Aorta (tissue), 5 donors: Measurements from ENCODE around the gene CHRDL1. TPM values are rescaled to one million over a fixed set of nuclear protein-coding genes. Genes with fewer than 3 reads are reported as not detected.
"Not testable (repeated sequence)": the region's sequence is repeated elsewhere in the genome, so short reads cannot be mapped to it uniquely, and the experiment has no call there.

Source experiments
- ATAC-seq: fragments of 200-7000 bp; cut with Tn5 transposase; one replicate; pipeline ENCODE4 v1.9.1; 2022; ENCODE audit warnings: moderate library complexity; ENCODE audit not compliant: low FRiP score
- DNase-seq, 2 donors: peaks; one replicate each; pipeline ENCODE4 v3.0.0-alpha.2; 2020
- H3K27ac ChIP-seq, 2 donors: one replicate each; pipeline ENCODE4 v1.5.1; 2013; ENCODE audit warnings: low read length in 2 of 2, mild to moderate bottlenecking in 2 of 2, moderate library complexity in 2 of 2, control low read depth in 1 of 2, inconsistent platforms in 1 of 2, low read depth in 1 of 2
- H3K27me3 ChIP-seq, 2 donors: one replicate each; pipeline ENCODE4 v1.6.1; 2013; ENCODE audit warnings: control low read depth in 1 of 2, low read length in 1 of 2, mild to moderate bottlenecking in 1 of 2, moderate library complexity in 1 of 2; ENCODE audit not compliant: insufficient read depth in 2 of 2, control insufficient read depth in 1 of 2
- H3K36me3 ChIP-seq, 2 donors: one replicate each; pipeline ENCODE4 v1.6.1; 2013; ENCODE audit warnings: control low read depth in 1 of 2, low read length in 1 of 2, mild to moderate bottlenecking in 1 of 2; ENCODE audit not compliant: insufficient read depth in 2 of 2, control insufficient read depth in 1 of 2
- H3K4me1 ChIP-seq, 2 donors: one replicate each; pipeline ENCODE4 v1.6.1; 2013; ENCODE audit warnings: low read length in 2 of 2, control low read depth in 1 of 2, mild to moderate bottlenecking in 1 of 2, moderate library complexity in 1 of 2; ENCODE audit not compliant: insufficient read depth in 2 of 2, control insufficient read depth in 1 of 2
- H3K4me3 ChIP-seq, 2 donors: one replicate each; pipeline ENCODE4 v1.5.1; 2013; ENCODE audit warnings: low read length in 2 of 2, control low read depth in 1 of 2, mild to moderate bottlenecking in 1 of 2
- H3K9me3 ChIP-seq: one replicate; pipeline ENCODE4 v1.6.1; 2013; ENCODE audit warnings: mild to moderate bottlenecking, low read length; ENCODE audit not compliant: control insufficient read depth
- WGBS, 2 donors: extraction: QIAGEN DNeasy Blood & Tissue Kit; methylation state at CpG; one replicate each; pipeline ENCODE4 v1.1.7; 2013; 5-methylcytosine and 5-hydroxymethylcytosine counted together
- intact Hi-C, 2 donors: fragments of 100-400 bp; cut with DNase I; formaldehyde crosslinking; loops; one replicate each; pipeline versions ENCODE4 v1.14.2 to v1.15.0; 2022
- long read RNA-seq, 2 donors: library from polyadenylated mRNA; unstranded; transcript quantifications; one replicate each; pipeline ENCODE4 v2.0.0, GENCODE V29; 2020 to 2021
- polyA plus RNA-seq, 2 donors: library from polyadenylated mRNA; stranded (reverse); fragments of 200-250 nt; gene quantifications; one replicate each; pipeline ENCODE4 v1.2.3, GENCODE V29; 2013
- total RNA-seq, 2 donors: library from RNA; stranded (reverse); fragmentation: NEBNext Ultra II Directional; extraction: Animal tissue kit (Norgen Biotek cat#: 25700); gene quantifications; one replicate each; pipeline ENCODE4 v1.2.1, GENCODE V29; 2021
- donor health status: healthy with polysubstance abuse.
- donor health status: Bipolar disorder and iron deficiency.
- donor health status: DM: no; HTN: no; CAD: no.
- donor health status: DM: no; HTN: no; CAD: no.
- donor health status: DM: yes; HTN: yes; CAD: no.

Gene CHRDL1
- total RNA-seq (10 to 100 TPM; 38.6 to 75.6 TPM), polyA plus RNA-seq (under 1 TPM in 1 of 2 donors, not detected in 1; 0.13 TPM)
- long read RNA-seq, donor 1, transcript CHRDL1-201 (12 exons, 1,934 nt), result major isoform, 5 of 23 reads
- long read RNA-seq, donor 1, partial matches to known transcripts, result 2 of 23 reads
- long read RNA-seq, donor 1, other reads (novel, unspliced or antisense), result 14 of 23 reads
- long read RNA-seq, donor 2, transcript CHRDL1-201 (12 exons, 1,934 nt), result major isoform, 7 of 16 reads
- long read RNA-seq, donor 2, partial matches to known transcripts, result 9 of 16 reads
- long read RNA-seq, donor 2, other reads (novel, unspliced or antisense), result 0 of 16 reads

GRCh38 chrX:110795645-110796406, at the start of gene CHRDL1:
TSS of gene CHRDL1 (minus strand) at chrX:110795817. CDS start at chrX:110792181, 3,636 bp downstream.
- no peaks in the 10 kb centered on the region for H3K4me1 ChIP-seq
- peaks cover 0 to 2% of the 10 kb centered on the region in 2 donors for H3K27me3 ChIP-seq
- intact Hi-C loops, result no loop called here
- H3K36me3 ChIP-seq, result no peaks in the 10 kb centered on the region
- ATAC-seq (peak; percentile 69), DNase-seq (peak; percentile 50 to 76)
- no peaks in the 10 kb centered on the region for H3K9me3 ChIP-seq
- H3K27ac ChIP-seq, result no peak within 1 kb of the TSS
- WGBS, 2 donors, result 4 to 23% methylated on average over 55 to 60 of the region's 60 CpGs
- no peak within 1 kb of the TSS for H3K4me3 ChIP-seq

- WGBS, 2 donors, result 42 to 66% methylated on average over 1 of the region's 1 CpG
- Histone ChIP-seq H3K36me3 (no peaks in the 10 kb centered on the region), H3K4me3 (no peak overlapping the region), H3K4me1 (no peaks in the 10 kb centered on the region), H3K9me3 (no peaks in the 10 kb centered on the region), H3K27me3 (no peaks in the 10 kb centered on the region), H3K27ac (no peak overlapping the region)
- no peak for DNase-seq
- intact Hi-C loops, result no loop called here
- no peak for ATAC-seq
Measured at GRCh38 chrX:110836982-110837381, 41.4 kb upstream of the CHRDL1 start.

- intact Hi-C loops, result no loop called here
- ATAC-seq (no peak), DNase-seq (no peak)
Measured at GRCh38 chrX:110836451-110836850, 40.8 kb upstream of the CHRDL1 start.

GRCh38 chrX:110836001-110836400, 40.4 kb upstream of the CHRDL1 start:
- Histone ChIP-seq H3K27me3 (no peaks in the 10 kb centered on the region), H3K27ac (no peak overlapping the region), H3K4me1 (no peaks in the 10 kb centered on the region), H3K36me3 (no peaks in the 10 kb centered on the region), H3K4me3 (no peak overlapping the region), H3K9me3 (no peaks in the 10 kb centered on the region)
- DNase-seq, result no peak
- intact Hi-C loops, result no loop called here
- no peak for ATAC-seq
- 28 to 60% methylated on average over 1 of the region's 1 CpG for WGBS, 2 donors

More at GRCh38 chrX:110836451-110836850, 40.8 kb upstream of the CHRDL1 start:
- no peak overlapping the region for H3K27ac ChIP-seq
- H3K9me3 ChIP-seq, result no peaks in the 10 kb centered on the region
- no peaks in the 10 kb centered on the region for H3K36me3 ChIP-seq
- H3K4me1 ChIP-seq, result no peaks in the 10 kb centered on the region
- no peaks in the 10 kb centered on the region for H3K27me3 ChIP-seq
- H3K4me3 ChIP-seq, result no peak overlapping the region

- Histone ChIP-seq H3K9me3 (no peaks in the 10 kb centered on the region), H3K4me1 (no peaks in the 10 kb centered on the region), H3K4me3 (no peak overlapping the region), H3K27ac (no peak overlapping the region), H3K36me3 (no peaks in the 10 kb centered on the region), H3K27me3 (no peaks in the 10 kb centered on the region)
- DNase-seq (no peak), ATAC-seq (no peak)
- WGBS, 2 donors, result 86 to 87% methylated on average over 2 of the region's 2 CpGs
- intact Hi-C loops, result no loop called here
Measured at GRCh38 chrX:110825972-110826371, 30.4 kb upstream of the CHRDL1 start.

GRCh38 chrX:110816543-110816942, 20.9 kb upstream of the CHRDL1 start:
- ATAC-seq, result not testable (repeated sequence)

GRCh38 chrX:110806145-110806544, 10.5 kb upstream of the CHRDL1 start:
- H3K9me3 ChIP-seq, result no peaks in the 10 kb centered on the region
- WGBS, 2 donors, result 35 to 45% methylated on average over 4 of the region's 4 CpGs
- DNase-seq (no peak), ATAC-seq (no peak)
- H3K27ac ChIP-seq, result no peak overlapping the region
- intact Hi-C loops, result no loop called here
- H3K4me1 ChIP-seq, result no peaks in the 10 kb centered on the region
- H3K27me3 ChIP-seq, result no peaks in the 10 kb centered on the region
- no peaks in the 10 kb centered on the region for H3K36me3 ChIP-seq
- no peak overlapping the region for H3K4me3 ChIP-seq

More at GRCh38 chrX:110816543-110816942, 20.9 kb upstream of the CHRDL1 start:
- H3K36me3 ChIP-seq, H3K4me1 ChIP-seq, DNase-seq, H3K9me3 ChIP-seq, H3K27ac ChIP-seq, H3K27me3 ChIP-seq, intact Hi-C loops, H3K4me3 ChIP-seq: not testable (repeated sequence)
- WGBS, 2 donors, result 83 to 86% methylated on average over 1 of the region's 1 CpG

GRCh38 chrX:110805303-110805702, 9.7 kb upstream of the CHRDL1 start:
- no peaks in the 10 kb centered on the region for H3K9me3 ChIP-seq
- intact Hi-C loops, result no loop called here
- H3K27ac ChIP-seq, result no peak overlapping the region
- no peak overlapping the region for H3K4me3 ChIP-seq
- WGBS, 2 donors, result 50 to 65% methylated on average over 1 of the region's 1 CpG
- DNase-seq, result no peak
- ATAC-seq, result no peak
- no peaks in the 10 kb centered on the region for H3K36me3 ChIP-seq
- no peaks in the 10 kb centered on the region for H3K27me3 ChIP-seq
- no peaks in the 10 kb centered on the region for H3K4me1 ChIP-seq

GRCh38 chrX:110804446-110804845, 8.8 kb upstream of the CHRDL1 start:
- Histone ChIP-seq H3K27me3 (no peaks in the 10 kb centered on the region), H3K9me3 (no peaks in the 10 kb centered on the region), H3K27ac (no peak overlapping the region), H3K4me1 (no peaks in the 10 kb centered on the region), H3K4me3 (no peak overlapping the region), H3K36me3 (no peaks in the 10 kb centered on the region)
- intact Hi-C loops, result no loop called here
- 56 to 71% methylated on average over 4 of the region's 4 CpGs for WGBS, 2 donors
- DNase-seq (no peak), ATAC-seq (no peak)
